GM19468 (cell line): ENCODE results near the gene SEC24C.

ENCODE experiments used
- ATAC-seq: cut with Tn5 transposase; IDR thresholded peaks from one replicate; pipeline ENCODE4 v1.9.1; 2021; ENCODE audit warnings: mild to moderate bottlenecking, moderate library complexity, moderate number of reproducible peaks; ENCODE audit not compliant: unreplicated experiment; ENCODE audit errors: extremely low read depth

The SEC24C gene

DNA sequence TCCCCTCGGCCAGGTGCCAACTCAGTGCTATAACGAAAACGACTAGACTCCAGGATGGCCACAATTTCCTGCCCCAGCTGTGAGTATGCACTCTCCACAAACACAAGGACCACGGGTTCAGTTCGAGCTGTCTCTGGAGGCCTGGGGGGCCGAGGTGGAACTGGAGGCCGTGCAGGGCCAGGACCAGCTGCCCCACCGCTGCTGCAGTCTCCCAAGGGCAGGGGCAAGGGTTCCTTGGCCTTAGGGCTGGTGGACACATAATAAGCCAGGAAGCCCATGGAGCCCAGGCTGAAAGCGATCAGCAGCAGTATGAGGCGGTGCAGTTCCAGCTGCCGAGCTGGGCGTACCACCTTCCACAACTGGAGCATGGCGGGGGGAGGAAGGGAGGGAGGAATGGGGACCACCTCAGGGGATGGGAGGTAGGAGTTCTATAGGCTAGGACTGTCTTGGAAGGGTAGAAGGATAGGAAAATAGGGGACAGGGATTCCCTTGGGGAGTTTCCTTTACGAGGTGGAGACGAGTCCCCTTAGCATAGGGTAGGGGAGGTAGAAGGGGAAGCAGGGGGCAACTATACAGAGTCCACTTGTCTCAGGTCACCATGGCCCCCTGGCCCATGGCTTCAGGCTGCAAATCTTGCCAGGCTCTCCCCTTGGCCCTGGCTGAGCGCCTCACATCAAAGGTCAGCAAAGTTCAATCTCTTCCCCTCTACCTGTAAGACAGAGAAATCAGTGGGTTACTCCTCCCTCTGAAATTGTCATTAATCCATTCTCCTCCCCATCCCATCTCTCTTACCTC lies 64.0 kb downstream of the SEC24C start:
- no peak for ATAC-seq

DNA sequence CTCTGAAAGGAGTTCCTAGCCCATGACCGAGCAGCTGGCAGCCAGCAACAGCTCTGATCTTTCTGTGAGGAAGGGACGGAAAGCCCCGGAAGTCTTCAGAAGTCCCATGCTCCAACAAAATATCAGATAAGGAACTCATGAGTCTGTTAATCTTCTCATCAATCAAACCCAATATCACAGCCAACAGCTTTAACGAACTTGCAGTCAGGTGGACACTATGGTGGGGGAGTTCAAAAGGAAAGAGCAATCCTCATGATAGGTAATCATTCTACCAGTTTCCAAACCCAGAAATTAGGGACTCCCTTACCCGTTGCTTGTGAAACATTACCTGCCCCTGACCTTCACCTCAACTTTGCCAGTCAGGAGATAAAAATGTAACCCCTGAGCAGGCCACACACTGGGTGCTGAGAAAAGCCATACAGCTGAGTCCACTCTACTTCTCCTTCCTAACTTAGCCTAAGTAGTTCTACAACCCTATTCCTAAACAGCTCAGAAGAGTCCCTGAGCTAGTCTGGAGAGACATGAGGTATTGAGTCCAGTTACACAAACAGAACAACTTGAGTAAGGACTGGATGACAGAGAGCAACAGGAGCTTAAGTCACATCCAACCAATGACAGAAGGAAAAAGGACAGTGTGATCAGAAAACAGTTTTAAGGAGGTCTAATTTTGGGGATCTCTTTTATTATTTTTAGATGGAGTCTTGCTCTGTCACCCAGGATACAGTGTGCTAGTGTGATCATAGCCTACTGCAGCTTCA lies 65.1 kb downstream of the SEC24C start:
- no peak for ATAC-seq

DNA sequence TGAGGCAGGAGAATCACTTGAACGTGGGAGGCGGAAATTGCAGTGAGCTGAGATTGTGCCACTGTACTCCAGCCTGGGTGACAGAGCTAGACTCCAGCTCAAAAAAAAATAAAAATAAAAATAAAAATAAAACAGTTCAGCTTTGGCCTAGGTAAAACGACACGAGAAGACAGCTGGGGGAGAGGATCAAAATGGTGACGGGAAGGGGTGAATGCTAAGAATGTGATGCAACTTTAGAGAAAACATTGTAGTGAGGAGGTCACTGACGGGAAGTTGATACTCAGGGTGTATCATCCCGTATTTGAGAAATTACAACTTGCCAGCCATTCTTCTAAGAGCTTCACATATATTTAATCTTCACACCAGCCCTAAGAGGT lies 66.2 kb downstream of the SEC24C start:
- no peak for ATAC-seq

DNA sequence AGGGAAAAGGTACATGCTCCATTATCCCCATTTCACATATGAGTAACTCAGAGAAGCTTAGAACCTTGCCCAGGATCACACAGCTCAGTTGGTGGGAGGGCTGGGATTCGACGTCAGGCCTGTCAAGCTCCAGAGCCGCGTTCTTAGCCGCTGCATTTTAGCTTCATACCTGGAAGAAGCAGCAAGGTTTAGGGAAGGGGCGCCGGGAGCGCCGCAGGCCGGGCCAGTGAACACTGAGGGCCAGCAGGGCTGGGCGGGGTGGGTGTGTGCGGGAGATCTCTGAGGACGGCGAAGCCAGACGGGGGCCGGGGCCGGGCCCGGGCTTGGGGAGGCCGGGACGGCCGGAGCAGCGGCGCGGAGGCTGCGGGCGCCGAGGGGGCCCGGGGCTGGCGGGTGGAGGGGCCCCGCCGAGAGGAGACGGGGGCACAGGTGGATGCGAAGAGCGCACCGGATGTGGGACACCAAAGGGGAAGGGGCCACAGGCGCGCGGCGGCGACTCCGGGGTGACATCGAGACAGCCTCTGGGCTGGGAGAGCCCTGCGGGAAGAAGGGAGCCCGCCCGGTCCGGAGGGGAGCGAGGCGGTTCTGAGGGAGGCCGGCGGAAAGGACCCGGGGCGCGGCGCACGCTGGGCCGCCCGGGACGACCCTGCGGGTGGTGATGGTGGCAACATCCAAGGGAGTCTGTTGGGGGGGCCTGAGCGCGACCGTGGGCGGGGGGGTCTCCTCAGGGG lies 66.7 kb downstream of the SEC24C start:
- ATAC-seq = peak; percentile 1

DNA sequence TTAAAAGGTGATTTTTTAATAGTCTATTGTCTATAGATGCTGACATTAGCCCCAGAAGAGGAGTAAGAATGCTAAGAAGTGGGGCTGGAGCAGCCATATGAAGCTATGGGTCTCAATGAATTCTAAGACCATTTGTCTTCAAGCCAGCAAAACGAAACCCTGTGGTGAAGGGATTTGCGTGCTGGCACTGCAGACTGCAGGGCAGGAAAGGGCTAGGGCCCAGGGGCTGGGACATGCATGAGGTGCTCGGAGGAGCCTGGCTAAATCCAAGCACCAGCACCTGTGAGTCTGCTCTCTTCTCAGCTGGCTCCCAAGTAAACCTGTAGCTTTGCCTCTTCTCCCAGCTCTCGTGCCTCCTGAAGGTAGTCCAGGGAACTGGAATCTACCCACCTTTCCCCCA lies 68.5 kb downstream of the SEC24C start:
- no peak for ATAC-seq

DNA sequence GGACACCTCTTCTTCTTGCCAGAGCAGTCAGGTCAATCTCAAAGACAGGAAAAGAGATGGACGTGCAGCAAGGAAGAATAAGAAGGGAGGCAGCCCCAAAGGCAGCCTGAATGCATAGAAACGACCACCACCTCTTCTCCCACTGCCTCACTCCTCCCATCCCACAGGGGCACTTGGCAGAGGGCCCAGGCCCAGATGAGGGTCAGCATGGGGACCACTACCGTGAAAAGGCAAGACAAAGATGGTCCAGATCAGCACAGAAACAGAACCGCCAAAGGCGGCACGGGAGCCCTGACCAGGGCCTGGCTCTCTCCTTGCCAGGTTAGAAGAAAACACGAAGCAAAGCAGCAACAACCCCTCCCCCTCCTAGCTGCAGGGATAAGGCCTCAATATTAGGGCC lies 69.2 kb downstream of the SEC24C start:
- no peak for ATAC-seq

DNA sequence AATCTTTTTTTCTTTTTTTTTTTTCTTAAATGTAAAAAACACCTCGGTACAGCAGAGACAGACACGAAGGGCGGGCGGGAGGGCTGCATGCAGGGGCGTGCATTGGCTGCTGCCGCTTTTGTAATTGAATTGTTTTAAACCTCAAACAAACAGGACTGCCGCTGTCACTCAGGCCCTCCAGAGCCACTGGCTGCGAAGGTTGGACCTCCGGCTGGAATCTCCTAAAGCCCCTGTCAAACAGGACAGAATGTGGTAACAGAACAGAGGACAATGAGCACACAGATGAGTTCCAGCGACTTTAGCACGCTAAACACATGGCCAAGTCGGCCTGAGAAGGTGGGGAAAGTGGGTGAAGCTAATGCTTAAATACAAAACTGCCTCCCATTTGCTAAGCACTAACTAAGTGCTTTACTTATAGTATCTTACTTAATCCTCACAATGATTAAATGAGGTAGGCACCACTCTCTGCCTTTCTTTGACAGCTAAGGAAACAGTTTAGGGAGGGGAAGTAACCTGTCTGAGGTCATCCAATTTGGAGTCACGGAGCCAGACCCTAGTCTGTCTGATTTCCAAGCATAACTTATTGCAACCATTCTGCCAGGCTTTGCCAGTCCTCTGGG lies 70.2 kb downstream of the SEC24C start:
- no peak for ATAC-seq

DNA sequence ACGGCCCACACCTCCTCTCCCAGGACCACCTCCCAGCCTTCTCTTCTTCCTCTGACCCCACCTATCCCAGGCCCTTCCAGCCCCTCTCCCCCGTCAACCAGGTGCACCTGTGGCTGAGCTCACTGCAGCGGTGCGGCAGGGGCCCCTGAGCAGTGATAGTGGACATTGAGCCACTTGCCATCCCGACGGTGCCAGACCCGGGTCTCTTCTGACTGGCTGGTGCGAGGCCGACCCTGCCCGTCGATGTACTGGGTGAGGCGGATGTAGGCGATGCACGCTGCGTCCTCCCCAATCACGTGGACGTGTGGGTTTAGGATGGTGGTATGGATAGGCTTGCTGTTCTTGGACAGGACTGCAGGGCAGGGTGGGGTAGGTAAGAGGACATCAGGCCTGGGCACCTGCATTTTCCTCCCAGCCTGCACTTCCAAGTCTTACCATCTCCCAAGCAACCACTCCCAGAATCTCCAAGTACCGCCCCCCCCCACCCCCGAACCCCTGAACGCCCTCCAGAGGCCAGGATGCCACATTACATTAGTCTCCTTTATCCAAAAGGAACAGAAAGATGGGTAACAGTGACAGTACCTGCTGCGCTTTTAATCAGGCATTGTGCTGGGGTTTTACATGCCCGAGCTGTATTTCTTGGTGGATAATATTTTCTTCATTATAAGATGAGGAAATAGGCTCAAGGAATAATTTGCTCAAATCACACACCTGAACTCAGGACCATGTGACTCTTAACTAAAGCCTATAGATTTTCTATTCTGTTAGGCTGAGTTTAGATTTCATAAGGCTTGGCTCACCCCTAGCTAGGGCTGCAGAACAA lies 70.9 kb downstream of the SEC24C start:
- ATAC-seq = no peak

DNA sequence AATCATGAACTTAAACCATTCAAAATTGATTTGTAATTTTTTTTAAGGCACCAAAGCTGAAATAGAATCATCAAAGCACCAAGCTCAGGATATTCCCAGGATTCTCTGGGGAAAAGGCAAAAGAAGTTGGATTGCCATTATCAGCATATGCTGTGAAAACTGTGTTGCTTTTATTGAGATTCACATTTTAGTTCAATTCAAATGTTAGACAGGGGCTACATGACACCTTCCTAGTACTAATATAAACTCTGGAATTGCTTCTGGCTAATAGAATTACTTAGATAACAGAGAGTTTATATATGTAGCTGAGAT lies 71.5 kb downstream of the SEC24C start:
- ATAC-seq = no peak

DNA sequence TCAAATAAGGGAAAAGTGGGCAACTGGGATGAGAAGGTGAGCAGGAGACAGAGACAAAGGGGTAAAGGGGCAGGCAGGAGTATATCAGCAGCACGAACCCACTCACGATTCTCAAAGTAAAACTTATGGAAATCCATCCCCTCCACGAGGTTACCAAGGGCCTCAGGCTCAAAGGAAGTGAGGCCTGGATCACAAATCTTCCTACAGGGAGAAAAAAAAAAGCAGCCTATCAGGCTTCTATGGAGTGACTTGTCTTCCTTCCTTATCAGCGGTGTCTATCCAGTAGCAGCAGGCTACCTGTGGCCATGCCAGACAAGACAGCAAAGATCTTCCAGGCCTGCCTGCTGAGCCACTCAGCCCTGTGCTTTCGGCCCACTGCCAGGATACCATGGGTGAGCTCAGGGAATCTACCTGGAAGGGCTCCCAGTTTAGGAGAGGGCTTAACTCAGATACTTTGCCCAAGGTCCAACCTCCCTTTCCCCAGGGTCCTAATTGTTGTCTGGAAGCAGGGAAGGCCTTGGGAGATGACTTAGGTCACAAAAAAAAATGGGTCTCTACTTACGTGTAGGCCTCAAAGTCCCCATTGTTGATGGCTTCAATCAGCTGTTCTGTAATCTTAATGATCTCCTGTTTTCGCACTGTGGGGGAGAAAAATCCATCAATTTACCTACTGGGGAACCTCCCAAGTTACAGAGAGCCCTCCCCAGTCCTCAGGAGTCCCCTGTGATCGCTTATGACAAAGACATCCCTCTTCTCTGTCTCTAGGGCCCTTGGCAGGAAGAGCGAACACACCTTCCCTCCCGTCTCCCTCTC lies 73.0 kb downstream of the SEC24C start:
- ATAC-seq = no peak

DNA sequence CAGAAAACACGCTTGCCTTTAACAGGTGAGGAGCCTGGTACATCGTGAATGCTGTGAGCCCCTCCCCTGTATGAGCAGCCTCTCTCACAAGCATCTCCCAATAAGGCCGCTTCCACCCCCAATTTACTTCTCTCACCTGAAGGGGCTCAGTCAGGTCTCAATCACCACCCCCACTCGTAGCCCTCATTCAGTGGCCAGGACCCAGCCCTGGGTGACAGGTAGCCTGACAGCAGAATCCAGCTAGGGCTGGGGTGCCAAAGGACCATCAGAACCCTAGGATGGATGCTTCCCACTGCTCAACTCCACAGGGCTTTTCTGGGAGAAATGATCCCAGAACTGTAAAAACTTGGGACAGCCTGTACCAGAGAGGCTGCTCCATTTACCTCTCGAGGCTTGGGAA lies 73.7 kb downstream of the SEC24C start:
- no peak for ATAC-seq

DNA sequence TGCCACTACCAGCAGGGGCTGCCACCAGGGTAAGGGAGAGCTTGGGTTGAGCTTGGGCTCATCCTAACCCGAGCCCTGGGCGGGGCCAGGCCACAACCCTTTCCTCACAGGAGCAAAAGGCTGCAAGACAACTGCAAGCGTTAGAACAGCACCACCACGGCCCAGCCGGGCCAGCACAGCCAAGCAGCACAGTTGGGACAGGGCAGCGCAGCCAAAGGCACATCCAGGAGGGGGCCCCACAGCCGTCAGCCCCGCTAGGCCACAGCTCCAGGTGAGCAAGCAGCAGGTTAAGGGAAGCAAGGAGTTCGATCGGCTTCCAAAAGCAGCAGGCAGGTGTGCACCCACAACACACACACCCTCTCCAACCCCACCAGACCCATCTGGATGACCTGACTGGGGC lies 74.2 kb downstream of the SEC24C start:
- no peak for ATAC-seq

DNA sequence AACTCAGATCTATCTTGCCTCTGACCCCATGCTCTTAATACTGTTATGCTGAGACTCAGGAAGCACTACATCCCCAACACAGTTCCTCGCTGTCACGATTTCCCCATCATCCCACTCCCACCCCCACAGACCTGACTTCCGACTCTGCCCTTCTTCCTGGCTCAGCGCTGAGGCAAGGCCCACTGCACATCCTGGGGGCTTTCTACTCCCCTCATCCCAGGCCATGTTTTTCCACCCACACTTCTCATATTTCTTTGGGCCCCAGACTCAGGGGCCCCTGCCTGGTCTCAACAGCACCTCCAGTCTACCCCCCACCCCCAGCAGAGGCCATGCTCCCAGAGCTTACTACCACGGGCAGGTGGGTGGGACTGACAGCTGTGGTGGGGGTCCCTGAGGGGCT lies 74.9 kb downstream of the SEC24C start:
- ATAC-seq = no peak

DNA sequence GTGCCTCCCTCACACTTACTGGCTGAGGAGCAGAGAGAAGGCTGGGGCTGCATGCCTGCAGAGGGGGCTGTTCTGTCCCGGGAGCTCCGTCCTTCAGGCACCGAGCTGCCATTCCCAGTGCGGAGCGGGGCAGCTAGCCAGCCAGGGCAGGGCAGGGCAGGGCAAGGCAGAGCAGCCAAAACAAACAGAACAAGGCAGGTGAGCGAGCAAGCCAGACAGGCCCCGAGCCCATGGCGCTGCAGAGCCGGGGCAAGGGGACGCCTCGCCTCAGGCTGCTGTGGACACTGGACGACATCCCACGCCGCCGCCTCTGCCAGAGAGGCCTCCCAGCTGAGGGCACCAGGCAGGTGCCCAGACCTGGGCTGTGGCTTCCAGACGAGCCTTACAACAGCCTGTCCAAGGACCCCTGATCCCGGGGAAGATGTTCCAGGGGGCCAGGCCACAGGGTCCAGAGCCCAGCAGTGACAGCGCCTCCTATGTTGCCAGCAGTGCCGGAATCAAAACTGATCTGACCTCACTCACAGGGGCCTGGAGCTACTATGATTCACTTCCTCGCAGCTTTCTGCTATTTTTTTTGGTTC lies 75.4 kb downstream of the SEC24C start:
- ATAC-seq = no peak
